ENCODE measurements around the gene HSPA4.
"Not testable (repeated sequence)": the region's sequence is repeated elsewhere in the genome, so short reads cannot be mapped to it uniquely, and the experiment has no call there.

HSPA4 gene

DNA sequence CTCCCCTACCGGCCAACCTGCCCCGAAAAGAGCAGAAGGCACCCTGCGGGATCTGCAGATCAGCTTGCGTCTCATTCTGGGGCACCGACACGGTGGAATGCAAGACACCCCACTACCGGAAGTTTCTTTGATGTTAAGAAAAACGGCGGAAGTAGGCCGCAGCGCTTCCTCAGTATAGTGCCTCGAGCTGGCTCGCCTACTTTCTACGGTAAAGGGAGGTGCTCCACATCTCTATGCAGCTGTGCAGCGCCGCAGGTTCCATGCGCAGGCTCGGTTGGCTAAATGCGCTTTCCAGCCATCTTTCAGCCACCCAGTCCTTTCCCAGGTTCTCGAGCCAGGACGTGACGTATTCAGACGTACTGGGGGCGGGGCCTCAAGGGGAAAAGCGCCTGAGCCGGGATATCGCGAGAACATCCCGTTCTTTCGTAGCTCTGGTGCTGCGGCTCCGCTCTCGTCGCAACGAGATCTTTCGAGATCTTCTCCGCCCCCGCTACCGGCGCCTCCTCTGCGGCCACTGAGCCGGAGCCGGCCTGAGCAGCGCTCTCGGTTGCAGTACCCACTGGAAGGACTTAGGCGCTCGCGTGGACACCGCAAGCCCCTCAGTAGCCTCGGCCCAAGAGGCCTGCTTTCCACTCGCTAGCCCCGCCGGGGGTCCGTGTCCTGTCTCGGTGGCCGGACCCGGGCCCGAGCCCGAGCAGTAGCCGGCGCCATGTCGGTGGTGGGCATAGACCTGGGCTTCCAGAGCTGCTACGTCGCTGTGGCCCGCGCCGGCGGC is at the start of gene HSPA4:
HSPA4 (plus strand) TSS at position 472 of the 775 bp plus-strand sequence; CDS start at position 710, 238 bp downstream.
- DNase-seq: peak; percentile 99 to 100
- no peak for TF ChIP-seq GATA1 (IDR thresholded peaks at IDR 0.05; ENCODE audit: low read depth, low read length)
- TF ChIP-seq POLR2A (IDR thresholded peaks at IDR 0.05; ENCODE audit: low read length): peak; percentile 99

DNA sequence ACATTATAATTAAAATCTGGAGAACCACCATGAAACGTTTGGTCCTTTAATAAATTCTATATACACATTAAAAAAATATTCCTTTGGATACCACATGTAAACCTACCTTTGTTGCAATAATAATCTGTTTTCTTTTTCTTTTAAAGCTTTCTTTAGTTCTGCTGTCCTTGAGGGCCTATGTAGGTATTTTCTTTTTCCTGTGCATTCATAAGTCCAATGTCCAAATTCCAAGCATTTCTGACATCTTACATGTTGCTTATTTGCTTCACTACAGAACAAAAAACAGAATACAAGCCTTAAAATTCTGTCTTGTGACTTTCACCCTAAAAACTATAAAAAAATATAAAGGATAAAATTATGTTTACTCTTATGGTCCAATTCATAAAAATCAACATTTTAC is 45.2 kb upstream of the HSPA4 start:
- DNase-seq: no peak
- TF ChIP-seq GATA1 (IDR thresholded peaks at IDR 0.05; ENCODE audit: low read depth, low read length): no peak

- DNase-seq: not testable (repeated sequence)
Measured at GRCh38 chr5:133008455-133008854, 43.4 kb upstream of the HSPA4 start.

- no peak for DNase-seq
- no peak for TF ChIP-seq GATA1 (IDR thresholded peaks at IDR 0.05; ENCODE audit: low read depth, low read length)
- no peak for TF ChIP-seq POLR2A (IDR thresholded peaks at IDR 0.05; ENCODE audit: low read length)
Measured at GRCh38 chr5:133015466-133015865, 36.3 kb upstream of the HSPA4 start.

DNA sequence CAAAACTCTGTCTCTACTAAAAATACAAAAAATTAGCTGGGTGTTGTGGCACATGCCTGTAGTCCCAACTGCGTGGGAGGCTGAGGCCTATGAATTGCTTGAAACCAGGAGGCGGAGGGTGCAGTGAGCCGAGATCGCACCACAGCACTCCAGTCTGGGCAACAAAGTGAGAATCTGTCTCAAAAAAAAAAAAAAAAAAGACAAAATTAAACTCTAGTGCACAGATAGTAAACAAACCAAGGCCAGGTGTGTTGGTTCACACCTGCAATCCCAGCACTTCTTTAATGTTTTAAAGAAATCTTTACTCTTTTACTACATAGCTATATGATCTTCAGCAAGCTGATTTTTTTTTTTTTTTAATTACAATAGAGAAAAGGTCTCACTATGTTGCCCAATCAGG is 33.8 kb upstream of the HSPA4 start:
- TF ChIP-seq POLR2A (IDR thresholded peaks at IDR 0.05; ENCODE audit: low read length) (no peak), GATA1 (IDR thresholded peaks at IDR 0.05; ENCODE audit: low read depth, low read length) (no peak)
- no peak for DNase-seq

DNA sequence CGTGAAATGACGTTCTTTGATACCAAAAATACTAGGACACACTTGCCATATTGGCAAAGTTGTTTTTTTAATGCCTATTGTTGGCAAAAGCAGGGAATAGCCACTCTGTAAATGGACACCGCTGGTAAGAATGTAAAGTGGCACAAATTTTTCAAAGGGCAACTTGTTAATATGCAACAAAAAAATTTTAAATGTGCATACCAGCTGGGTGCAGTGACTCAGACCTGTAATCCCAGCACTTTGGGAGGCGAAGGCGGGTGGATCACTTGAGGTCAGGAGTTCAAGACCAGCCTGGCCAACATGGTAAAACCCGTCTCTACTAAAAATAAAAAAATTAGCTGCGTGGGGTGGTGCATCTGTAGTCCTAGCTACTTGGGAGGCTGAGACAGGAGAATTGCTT is 32.3 kb upstream of the HSPA4 start:
- not testable (repeated sequence) for DNase-seq

GRCh38 chr5:133025804-133026663 is 25.8 kb upstream of the HSPA4 start, which contains the start of gene ZCCHC10:
Gene ZCCHC10 (minus strand): TSS chr5:133026549. CDS start chr5:133026537, 12 bp downstream.
- TF ChIP-seq GATA1 (IDR thresholded peaks at IDR 0.05; ENCODE audit: low read depth, low read length) (no peak), POLR2A (IDR thresholded peaks at IDR 0.05; ENCODE audit: low read length) (peak; percentile 82)
- peak; percentile 93 for DNase-seq

- TF ChIP-seq POLR2A (IDR thresholded peaks at IDR 0.05; ENCODE audit: low read length) (no peak), GATA1 (IDR thresholded peaks at IDR 0.05; ENCODE audit: low read depth, low read length) (no peak)
- no peak for DNase-seq
Measured at GRCh38 chr5:133026664-133027153, 25.1 kb upstream of the HSPA4 start.

DNA sequence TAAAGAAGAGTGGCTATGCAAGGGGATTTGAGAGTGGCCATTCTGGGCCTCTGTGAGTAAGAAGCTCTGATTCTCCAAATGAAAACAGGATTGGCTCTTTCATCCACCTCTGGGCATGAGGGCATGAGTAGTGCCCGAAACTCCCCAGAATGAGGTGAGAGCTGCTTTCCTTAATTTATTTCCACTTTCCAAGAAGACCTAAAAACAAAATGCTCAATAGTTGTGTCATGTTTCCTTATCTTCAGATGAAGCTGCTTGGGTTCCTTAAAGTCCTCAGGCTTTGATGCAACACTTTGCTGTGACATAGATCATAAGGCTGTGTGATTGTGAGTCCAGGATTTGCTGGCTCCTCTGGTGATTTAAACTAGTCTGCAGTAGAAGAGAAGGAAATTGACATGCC is 22.4 kb upstream of the HSPA4 start:
- DNase-seq: no peak
- TF ChIP-seq GATA1 (IDR thresholded peaks at IDR 0.05; ENCODE audit: low read depth, low read length): no peak
- no peak for TF ChIP-seq POLR2A (IDR thresholded peaks at IDR 0.05; ENCODE audit: low read length)

- TF ChIP-seq POLR2A (IDR thresholded peaks at IDR 0.05; ENCODE audit: low read length) (no peak), GATA1 (IDR thresholded peaks at IDR 0.05; ENCODE audit: low read depth, low read length) (no peak)
- no peak for DNase-seq
Measured at GRCh38 chr5:133030343-133031005, 21.3 kb upstream of the HSPA4 start.

GRCh38 chr5:133032852-133033742 is 18.7 kb upstream of the HSPA4 start:
- DNase-seq: peak; percentile 30 to 47
- TF ChIP-seq POLR2A (IDR thresholded peaks at IDR 0.05; ENCODE audit: low read length) (no peak), GATA1 (IDR thresholded peaks at IDR 0.05; ENCODE audit: low read depth, low read length) (no peak)

DNA sequence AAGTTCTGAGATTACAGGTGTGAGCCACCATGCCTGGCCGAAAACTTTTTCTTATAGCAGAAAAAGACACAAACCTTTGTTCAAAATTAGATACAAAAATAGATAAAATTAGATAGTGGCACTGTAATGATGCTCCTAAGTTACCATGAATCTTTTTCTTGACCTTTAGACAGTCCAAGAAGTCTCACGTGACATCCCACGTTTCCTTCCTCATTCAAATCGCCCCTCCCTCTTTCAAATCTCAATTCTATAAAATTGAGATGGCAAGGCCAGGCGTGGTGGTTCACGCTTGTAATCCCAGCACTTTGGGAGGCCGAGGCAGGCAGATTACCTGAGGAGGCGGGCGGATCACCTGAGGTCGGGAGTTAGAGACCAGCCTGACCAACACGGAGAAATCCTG is 17.7 kb upstream of the HSPA4 start:
- no peak for DNase-seq

DNA sequence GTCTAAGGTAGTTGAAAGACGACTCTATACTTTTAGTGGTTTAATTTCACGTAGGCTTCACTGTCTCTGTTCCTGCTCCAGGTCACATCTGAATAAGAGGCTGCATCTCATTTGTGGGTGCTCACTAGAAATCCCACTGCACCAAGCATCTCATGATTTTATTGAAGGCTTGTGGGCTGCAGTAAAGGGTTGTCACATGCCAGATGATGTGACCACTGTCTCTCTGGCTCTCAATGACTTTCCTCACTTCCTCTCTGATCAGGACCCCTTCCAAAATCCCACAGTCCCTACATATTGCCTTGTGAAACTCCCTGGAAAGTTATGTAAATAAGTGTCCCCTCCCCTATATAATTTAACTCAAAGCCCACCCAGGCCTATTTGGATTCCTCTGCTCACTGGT is 16.6 kb upstream of the HSPA4 start:
- no peak for DNase-seq
- TF ChIP-seq GATA1 (IDR thresholded peaks at IDR 0.05; ENCODE audit: low read depth, low read length): no peak
- TF ChIP-seq POLR2A (IDR thresholded peaks at IDR 0.05; ENCODE audit: low read length): no peak

More for the DNA sequence above, 17.7 kb upstream of the HSPA4 start:
- TF ChIP-seq POLR2A (IDR thresholded peaks at IDR 0.05; ENCODE audit: low read length): no peak
- no peak for TF ChIP-seq GATA1 (IDR thresholded peaks at IDR 0.05; ENCODE audit: low read depth, low read length)

GRCh38 chr5:133036677-133037076 is 15.1 kb upstream of the HSPA4 start:
- DNase-seq: not testable (repeated sequence)
